K562 treated with DMSO at 1 percent for 12 hours (cell line): Measurements from ENCODE around the gene PCDHB5. TPM values are rescaled to one million over a fixed set of nuclear protein-coding genes. Genes with fewer than 3 reads are reported as not detected.

Experiments used
- total RNA-seq: library from RNA; unstranded; fragments of 300-600 nt; gene quantifications from 2 replicates; pipeline ENCODE4 v1.2.3, GENCODE V29; 2022; ENCODE audit not compliant: insufficient read depth

The PCDHB5 gene
- 0.25 TPM in 1 of 2 replicates, not detected in the other for total RNA-seq

DNA sequence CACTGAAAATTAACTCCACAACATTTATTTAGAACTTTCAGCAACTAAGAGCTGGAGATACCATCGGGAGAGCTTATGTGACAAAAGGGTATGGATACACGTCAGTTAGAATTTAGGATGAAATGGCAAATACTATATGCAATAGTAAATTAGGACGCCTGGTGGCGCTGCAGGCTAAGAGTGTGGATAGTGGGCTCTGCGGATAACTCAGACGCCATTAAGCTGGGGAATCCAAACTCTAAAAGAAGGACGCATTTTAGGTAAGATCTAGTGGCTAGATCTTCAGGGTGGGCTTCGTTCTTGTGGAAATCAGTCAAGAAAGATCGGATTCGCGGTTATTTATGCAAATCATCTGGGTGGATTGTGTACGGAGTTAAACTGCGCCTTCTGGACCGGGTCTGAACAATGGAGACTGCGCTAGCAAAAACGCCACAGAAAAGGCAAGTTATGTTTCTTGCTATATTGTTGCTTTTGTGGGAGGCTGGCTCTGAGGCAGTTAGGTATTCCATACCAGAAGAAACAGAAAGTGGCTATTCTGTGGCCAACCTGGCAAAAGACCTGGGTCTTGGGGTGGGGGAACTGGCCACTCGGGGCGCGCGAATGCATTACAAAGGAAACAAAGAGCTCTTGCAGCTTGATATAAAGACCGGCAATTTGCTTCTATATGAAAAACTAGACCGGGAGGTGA lies at the start of gene PCDHB5:
TSS of gene PCDHB5 (plus strand) at position 177 of the 688 bp plus-strand sequence. CDS start at position 406, 229 bp downstream.

DNA sequence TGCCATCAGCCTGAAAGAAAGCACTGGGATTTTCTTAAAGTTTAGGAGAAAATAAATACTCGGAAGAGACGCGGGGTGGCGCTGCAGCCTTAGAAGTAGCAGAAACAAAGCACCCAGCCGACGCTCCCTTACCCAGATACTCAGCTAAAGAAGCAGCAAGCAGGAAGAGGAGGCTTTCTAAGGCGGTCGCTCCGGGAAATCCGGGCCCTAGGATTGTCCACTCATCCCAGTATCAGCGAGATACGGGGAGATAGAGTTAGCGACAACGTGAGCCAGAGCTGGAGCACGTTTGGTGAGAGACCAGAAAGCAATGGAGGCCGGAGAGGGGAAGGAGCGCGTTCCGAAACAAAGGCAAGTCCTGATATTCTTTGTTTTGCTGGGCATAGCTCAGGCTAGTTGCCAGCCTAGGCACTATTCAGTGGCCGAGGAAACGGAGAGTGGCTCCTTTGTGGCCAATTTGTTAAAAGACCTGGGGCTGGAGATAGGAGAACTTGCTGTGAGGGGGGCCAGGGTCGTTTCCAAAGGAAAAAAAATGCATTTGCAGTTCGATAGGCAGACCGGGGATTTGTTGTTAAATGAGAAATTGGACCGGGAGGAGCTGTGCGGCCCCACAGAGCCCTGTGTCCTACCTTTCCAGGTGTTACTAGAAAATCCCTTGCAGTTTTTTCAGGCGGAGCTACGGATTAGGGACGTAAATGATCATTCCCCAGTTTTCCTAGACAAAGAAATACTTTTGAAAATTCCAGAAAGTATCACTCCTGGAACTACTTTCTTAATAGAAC lies 40.3 kb upstream of the PCDHB5 start, which contains the start of gene PCDHB2:
TSS of gene PCDHB2 (plus strand) at position 135 of the 782 bp plus-strand sequence. CDS start at position 311, 176 bp downstream.

DNA sequence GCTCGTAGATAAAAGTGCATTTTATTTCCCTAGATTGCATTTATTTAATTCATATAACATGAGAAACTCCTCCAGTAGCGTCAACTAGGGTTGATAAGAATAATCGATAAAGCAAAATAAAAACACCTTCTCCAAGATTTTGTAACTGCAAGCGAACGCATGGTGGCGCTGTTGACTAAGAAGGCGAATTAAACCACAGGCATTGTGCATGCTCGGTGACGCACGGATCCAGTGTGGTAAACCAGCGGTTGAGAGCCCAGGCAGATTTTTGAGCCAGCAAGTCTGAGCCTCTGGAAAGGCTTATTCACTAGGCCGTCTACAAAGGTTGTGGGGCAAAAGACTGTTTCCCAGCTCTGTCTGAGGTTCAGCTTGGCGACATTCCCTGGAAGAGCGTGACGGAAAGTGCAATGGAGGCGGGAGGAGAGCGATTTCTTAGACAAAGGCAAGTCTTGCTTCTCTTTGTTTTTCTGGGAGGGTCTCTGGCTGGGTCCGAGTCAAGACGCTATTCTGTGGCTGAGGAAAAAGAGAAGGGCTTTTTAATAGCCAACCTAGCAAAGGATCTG lies 34.7 kb upstream of the PCDHB5 start, which contains the start of gene PCDHB3:
TSS of gene PCDHB3 (plus strand) at position 231 of the 563 bp plus-strand sequence. CDS start at position 408, 177 bp downstream.

DNA sequence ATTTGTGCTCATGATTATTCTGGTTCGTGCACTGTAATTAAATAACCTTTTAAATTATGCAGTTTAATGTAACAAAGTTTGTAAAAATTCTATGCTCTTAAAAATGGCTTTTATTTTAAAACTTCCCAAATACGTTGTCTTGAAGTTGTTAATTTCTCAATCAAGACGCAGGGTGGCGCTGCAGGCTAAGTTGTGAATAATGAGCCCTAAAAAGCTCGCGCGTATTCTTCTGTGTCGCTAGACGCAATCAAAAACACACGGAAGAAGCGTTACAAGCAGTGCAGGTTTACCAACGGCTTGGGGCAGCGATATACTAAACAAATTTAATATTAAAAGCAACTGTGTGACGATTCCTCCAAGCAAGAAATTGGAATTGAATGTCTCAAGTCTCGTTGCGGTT lies 13.4 kb upstream of the PCDHB5 start, which contains the start of gene PCDHB4:
TSS of gene PCDHB4 (plus strand) at position 256 of the 400 bp plus-strand sequence. CDS start 181 bp downstream, outside the sequence.

DNA sequence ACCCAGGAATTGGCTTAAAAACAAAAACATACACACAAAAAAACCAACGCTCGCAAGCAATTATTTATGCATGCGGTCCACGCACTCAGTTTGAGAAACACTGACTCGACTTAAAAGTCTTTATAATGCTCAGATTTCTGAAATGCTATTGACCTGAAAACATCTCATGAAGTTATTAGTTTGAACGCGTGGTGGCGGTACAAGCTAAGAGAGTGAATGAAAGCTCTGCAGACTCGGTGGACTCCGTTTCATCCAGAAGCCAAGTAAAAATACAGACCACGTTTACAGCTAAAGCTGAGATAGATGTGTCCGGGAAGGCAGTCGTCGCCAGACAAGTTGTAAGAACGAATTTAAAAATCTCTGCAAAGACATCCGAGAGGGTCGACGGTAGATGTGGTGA lies 14.8 kb downstream of the PCDHB5 start, which contains the start of gene PCDHB6:
TSS of gene PCDHB6 (plus strand) at position 246 of the 400 bp plus-strand sequence. CDS start 201 bp downstream, outside the sequence.

DNA sequence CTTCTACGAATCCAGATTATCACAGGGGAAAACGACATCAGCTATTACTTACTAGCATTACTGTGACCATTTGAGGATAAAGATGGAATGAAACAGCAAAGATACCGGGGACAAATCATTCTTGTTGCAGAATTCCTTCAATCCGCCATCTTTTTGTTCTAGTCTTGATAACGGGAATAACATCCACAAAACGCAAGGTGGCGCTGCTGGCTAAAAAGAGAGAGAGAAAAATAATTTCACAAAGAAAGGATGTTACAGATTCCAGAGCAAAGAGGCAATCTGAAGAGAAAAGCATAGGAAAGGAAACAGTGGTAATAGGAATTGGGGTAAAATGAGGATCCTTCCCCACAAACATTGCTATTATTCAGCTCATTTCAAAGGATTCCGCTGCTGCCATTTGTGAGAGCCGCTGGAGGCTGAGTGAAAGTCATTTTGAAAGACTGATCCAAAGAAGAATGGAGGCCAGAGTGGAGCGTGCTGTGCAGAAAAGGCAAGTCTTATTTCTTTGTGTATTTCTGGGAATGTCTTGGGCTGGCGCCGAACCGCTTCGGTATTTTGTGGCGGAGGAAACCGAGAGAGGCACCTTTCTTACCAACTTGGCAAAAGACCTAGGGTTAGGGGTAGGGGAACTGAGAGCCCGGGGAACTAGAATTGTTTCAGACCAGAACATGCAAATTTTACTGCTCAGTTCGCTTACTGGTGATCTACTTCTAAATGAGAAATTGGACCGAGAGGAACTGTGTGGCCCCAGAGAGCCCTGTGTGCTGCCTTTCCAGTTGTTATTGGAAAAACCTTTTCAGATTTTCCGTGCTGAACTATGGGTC lies 37.6 kb downstream of the PCDHB5 start, which contains the start of gene PCDHB7:
TSS of gene PCDHB7 (plus strand) at position 264 of the 824 bp plus-strand sequence. CDS start at position 456, 192 bp downstream.

DNA sequence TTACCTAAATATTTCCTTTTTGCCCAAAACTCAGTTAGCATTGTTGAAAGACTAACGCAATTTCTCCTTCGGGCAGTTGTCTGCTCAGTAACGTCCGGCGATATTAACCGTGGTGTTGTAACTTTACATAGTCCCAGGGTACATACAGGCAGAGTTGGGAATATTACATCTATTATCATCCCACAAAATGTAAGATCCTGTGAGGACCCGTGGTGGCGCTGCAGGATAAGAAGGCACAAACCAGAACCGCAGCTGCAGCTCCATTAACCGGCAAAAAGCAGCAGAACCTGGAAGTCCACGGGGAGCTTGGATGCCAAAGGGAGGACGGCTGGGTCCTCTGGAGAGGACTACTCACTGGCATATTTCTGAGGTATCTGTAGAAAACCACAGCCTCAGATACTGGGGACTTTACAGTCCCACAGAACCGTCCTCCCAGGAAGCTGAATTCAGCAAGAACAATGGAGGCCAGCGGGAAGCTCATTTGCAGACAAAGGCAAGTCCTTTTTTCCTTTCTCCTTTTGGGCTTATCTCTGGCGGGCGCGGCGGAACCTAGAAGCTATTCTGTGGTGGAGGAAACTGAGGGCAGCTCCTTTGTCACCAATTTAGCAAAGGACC lies 42.7 kb downstream of the PCDHB5 start, which contains the start of gene PCDHB8:
TSS of gene PCDHB8 (plus strand) at position 214 of the 615 bp plus-strand sequence. CDS start at position 459, 245 bp downstream.

DNA sequence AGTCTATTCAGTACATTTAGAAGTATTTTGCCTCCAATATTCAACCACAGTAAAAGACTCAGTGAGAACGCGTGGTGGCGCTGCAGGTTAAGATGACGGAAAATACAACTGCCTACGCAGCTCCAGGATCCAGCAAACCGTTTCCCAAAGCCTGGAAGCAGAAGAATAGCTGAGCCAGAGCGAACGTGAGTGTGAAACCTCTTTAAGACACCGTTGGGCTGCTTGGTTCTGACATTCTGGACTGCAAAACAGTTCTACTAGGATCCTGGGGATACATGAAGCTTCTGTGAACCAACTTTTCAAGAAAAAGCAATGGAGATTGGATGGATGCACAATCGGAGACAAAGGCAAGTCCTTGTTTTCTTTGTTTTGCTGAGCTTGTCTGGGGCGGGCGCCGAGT lies 47.2 kb downstream of the PCDHB5 start, which contains the start of gene PCDHB16:
TSS of gene PCDHB16 (plus strand) at position 140 of the 400 bp plus-strand sequence. CDS start at position 313, 173 bp downstream.

DNA sequence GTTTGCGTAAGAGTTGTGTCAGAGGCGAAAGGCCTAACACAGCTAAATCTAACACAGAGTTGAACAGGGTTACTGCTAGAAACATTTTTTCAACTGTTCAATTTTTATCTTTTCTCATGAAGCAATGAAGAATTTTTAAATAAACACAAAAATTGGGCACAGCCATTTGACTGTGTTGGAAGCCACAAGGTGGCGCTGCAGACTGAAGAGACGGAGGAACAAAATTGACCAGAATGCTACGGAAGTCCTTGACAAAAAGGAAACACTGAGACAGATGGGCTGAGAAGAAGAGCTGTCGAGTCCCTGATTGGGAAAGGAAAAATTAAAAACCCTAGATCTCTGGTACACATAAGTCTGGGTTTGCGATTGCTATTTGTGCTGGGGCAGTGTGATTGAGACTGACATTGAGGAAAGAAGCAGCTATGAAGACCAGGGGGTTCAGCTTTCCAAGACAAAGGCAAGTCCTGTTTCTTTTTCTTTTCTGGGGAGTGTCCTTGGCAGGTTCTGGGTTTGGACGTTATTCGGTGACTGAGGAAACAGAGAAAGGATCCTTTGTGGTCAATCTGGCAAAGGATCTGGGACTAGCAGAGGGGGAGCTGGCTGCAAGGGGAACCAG lies 52.0 kb downstream of the PCDHB5 start, which contains the start of gene PCDHB9:
TSS of gene PCDHB9 (plus strand) at position 265 of the 616 bp plus-strand sequence. CDS start at position 423, 158 bp downstream.

Other genes starting within 250 kb of the PCDHB5 start
- gene PCDHAC1, start 208.9 kb upstream of the PCDHB5 start, total RNA-seq = not detected in 2 replicates
- gene PCDHAC2, start 168.7 kb upstream of the PCDHB5 start, total RNA-seq = not detected in 2 replicates
- not detected in 2 replicates for gene PCDHB1, start 83.8 kb upstream of the PCDHB5 start, total RNA-seq
- gene PCDHB2, start 40.6 kb upstream of the PCDHB5 start, total RNA-seq = 0.14 TPM in 1 of 2 replicates, not detected in the other
- gene PCDHB3, start 34.7 kb upstream of the PCDHB5 start, total RNA-seq = not detected in 2 replicates
- gene PCDHB4, start 13.4 kb upstream of the PCDHB5 start, total RNA-seq = not detected in 2 replicates
- not detected in 2 replicates for gene PCDHB6, start 14.9 kb downstream of the PCDHB5 start, total RNA-seq
- gene PCDHB7, start 37.4 kb downstream of the PCDHB5 start, total RNA-seq = not detected in 2 replicates
- not detected in 2 replicates for gene PCDHB8, start 42.6 kb downstream of the PCDHB5 start, total RNA-seq
- gene PCDHB16, start 47.2 kb downstream of the PCDHB5 start, total RNA-seq = 0.15 TPM in 1 of 2 replicates, not detected in the other
- gene PCDHB9, start 52.0 kb downstream of the PCDHB5 start, total RNA-seq = not detected in 2 replicates
- not detected in 2 replicates for gene PCDHB10, start 57.1 kb downstream of the PCDHB5 start, total RNA-seq
- not detected in 2 replicates for gene PCDHB11, start 64.4 kb downstream of the PCDHB5 start, total RNA-seq
- not detected in 2 replicates for gene PCDHB12, start 73.5 kb downstream of the PCDHB5 start, total RNA-seq
- 0.26 TPM in 1 of 2 replicates, not detected in the other for gene PCDHB13, start 78.7 kb downstream of the PCDHB5 start, total RNA-seq
- gene PCDHB14, start 88.1 kb downstream of the PCDHB5 start, total RNA-seq = not detected in 2 replicates
- gene PCDHB15, start 110.2 kb downstream of the PCDHB5 start, total RNA-seq = 0.33 TPM in 1 of 2 replicates, not detected in the other
- not detected in 2 replicates for gene SLC25A2, start 168.8 kb downstream of the PCDHB5 start, total RNA-seq
- gene TAF7, start 185.6 kb downstream of the PCDHB5 start, total RNA-seq = 75.1 and 124 TPM in 2 replicates
- gene PCDHGA1, start 195.3 kb downstream of the PCDHB5 start, total RNA-seq = 0.19 TPM in 1 of 2 replicates, not detected in the other
- 0.79 TPM in 1 of 2 replicates, not detected in the other for gene PCDHGA2, start 203.6 kb downstream of the PCDHB5 start, total RNA-seq
- 0.30 and 1.1 TPM in 2 replicates for gene PCDHGA3, start 208.6 kb downstream of the PCDHB5 start, total RNA-seq
- gene PCDHGB1, start 214.9 kb downstream of the PCDHB5 start, total RNA-seq = 0.28 TPM in 1 of 2 replicates, not detected in the other
- gene PCDHGA4, start 219.8 kb downstream of the PCDHB5 start, total RNA-seq = 1.7 TPM in 1 of 2 replicates, not detected in the other
- gene PCDHGB2, start 224.8 kb downstream of the PCDHB5 start, total RNA-seq = 0.52 TPM in 1 of 2 replicates, not detected in the other
- gene PCDHGA5, start 229.0 kb downstream of the PCDHB5 start, total RNA-seq = 0.33 TPM in 1 of 2 replicates, not detected in the other
- 1.2 TPM in 1 of 2 replicates, not detected in the other for gene PCDHGB3, start 235.0 kb downstream of the PCDHB5 start, total RNA-seq
- gene PCDHGA6, start 238.7 kb downstream of the PCDHB5 start, total RNA-seq = 0.13 and 0.52 TPM in 2 replicates
- gene PCDHGA7, start 247.5 kb downstream of the PCDHB5 start, total RNA-seq = 0.23 TPM in 1 of 2 replicates, not detected in the other